Panc1 (cell line): ENCODE results near the gene KRT85. TPM values are rescaled to one million over a fixed set of nuclear protein-coding genes. Genes with fewer than 3 reads are reported as not detected.

ENCODE experiments used
- ATAC-seq: fragments of 200-7000 bp; cut with Tn5 transposase; 2 replicates; pipeline ENCODE4 v1.9.1; 2020; ENCODE audit warnings: mild to moderate bottlenecking, moderate library complexity
- BruUV-seq: library from RNA; stranded (reverse); fragments of 400-500 nt; replicated peaks from 2 replicates; lab custom pipeline; 2021; lab: Mats Ljungman, UMichigan
- CTCF ChIA-PET: fragments of 300-600 bp; sonication (Branson Sonifier 250); formaldehyde crosslinking; loops from one replicate; lab custom pipeline; 2022; ENCODE audit warnings: antibody characterized with exemption; lab: Charles Lee
- POLR2A ChIA-PET: fragments of 300-600 bp; sonication (Branson Sonifier 250); formaldehyde crosslinking; loops from one replicate; lab custom pipeline; 2022; ENCODE audit warnings: antibody characterized with exemption; lab: Charles Lee
- DNase-seq: peaks from one replicate; pipeline ENCODE4 v3.0.0-alpha.2; 2010; ENCODE audit warnings: low read depth, low spot score
- H3K27ac ChIP-seq: 2 replicates; pipeline ENCODE4 v1.5.1; 2011; ENCODE audit warnings: mild to moderate bottlenecking, low read length, inconsistent platforms
- H3K27me3 ChIP-seq: fragments of 200-500 bp; sonication (Bioruptor generic); 2 replicates; pipeline ENCODE4 v1.6.0; 2014; ENCODE audit warnings: low read length, inconsistent platforms; ENCODE audit not compliant: control insufficient read depth, insufficient read depth
- H3K36me3 ChIP-seq: fragments of 200-500 bp; sonication (Bioruptor generic); 2 replicates; pipeline ENCODE4 v1.5.1; 2014; ENCODE audit warnings: inconsistent platforms, mild to moderate bottlenecking, low read length, moderate library complexity; ENCODE audit not compliant: control insufficient read depth, insufficient read depth
- H3K4me1 ChIP-seq: 2 replicates; pipeline ENCODE4 v1.5.1; 2011; ENCODE audit warnings: inconsistent platforms, mild to moderate bottlenecking, low read length, moderate library complexity; ENCODE audit not compliant: control insufficient read depth, insufficient read depth
- H3K4me3 ChIP-seq, 2 experiments: 2 replicates each; pipeline ENCODE4 v1.5.1; 2011 to 2012; ENCODE audit warnings: low read depth in 2 of 2, low read length in 2 of 2, mild to moderate bottlenecking in 2 of 2, inconsistent platforms in 1 of 2, moderate library complexity in 1 of 2
- H3K9me3 ChIP-seq: fragments of 200-500 bp; sonication (Bioruptor generic); 2 replicates; pipeline ENCODE4 v1.5.1; 2014; ENCODE audit warnings: low read depth, mild to moderate bottlenecking, inconsistent platforms, low read length, moderate library complexity; ENCODE audit not compliant: control insufficient read depth, insufficient read depth
- POLR2AphosphoS5 ChIP-seq: IDR thresholded peaks from 2 replicates; pipeline ENCODE4 v1.6.1; 2012; ENCODE audit warnings: mild to moderate bottlenecking, low read depth, low read length, moderate library complexity
- TCF7L2 ChIP-seq: IDR thresholded peaks from 2 replicates; pipeline ENCODE4 v1.6.1; 2011; ENCODE audit warnings: mild to moderate bottlenecking, low read depth, low read length, inconsistent platforms
- in situ Hi-C: cut with HindIII; loops from 2 replicates; pipeline ENCODE4 v1.10.0; 2016; ENCODE audit warnings: low sequenced_read_pairs, low pct_unique_long_range_greater_than_20kb
- intact Hi-C: fragments of 100-400 bp; cut with micrococcal nuclease; formaldehyde crosslinking; loops from one replicate; pipeline ENCODE4 v1.10.0; 2022; ENCODE audit not compliant: unreplicated experiment
- total RNA-seq: library from RNA; stranded (reverse); gene quantifications from one replicate; pipeline ENCODE4 v1.2.1, GENCODE V29; 2021; ENCODE audit not compliant: unreplicated experiment
- TF ChIP-seq, protein P1 (sequence below): fragments of 450-650 bp; IDR thresholded peaks from 2 replicates; pipeline ENCODE4 v1.5.1; 2017; ENCODE audit warnings: mild to moderate bottlenecking
- TF ChIP-seq, protein P2 (sequence below), 2 experiments: IDR thresholded peaks; 2 replicates each; pipeline ENCODE4 v1.6.1; 2011 to 2012; ENCODE audit warnings: low read depth in 2 of 2, control low read depth in 1 of 2, low read length in 1 of 2, mild to moderate bottlenecking in 1 of 2, moderate library complexity in 1 of 2; ENCODE audit not compliant: insufficient read depth in 1 of 2

KRT85 gene
- total RNA-seq, 1 experiment from 2014 or later, result not detected

DNA sequence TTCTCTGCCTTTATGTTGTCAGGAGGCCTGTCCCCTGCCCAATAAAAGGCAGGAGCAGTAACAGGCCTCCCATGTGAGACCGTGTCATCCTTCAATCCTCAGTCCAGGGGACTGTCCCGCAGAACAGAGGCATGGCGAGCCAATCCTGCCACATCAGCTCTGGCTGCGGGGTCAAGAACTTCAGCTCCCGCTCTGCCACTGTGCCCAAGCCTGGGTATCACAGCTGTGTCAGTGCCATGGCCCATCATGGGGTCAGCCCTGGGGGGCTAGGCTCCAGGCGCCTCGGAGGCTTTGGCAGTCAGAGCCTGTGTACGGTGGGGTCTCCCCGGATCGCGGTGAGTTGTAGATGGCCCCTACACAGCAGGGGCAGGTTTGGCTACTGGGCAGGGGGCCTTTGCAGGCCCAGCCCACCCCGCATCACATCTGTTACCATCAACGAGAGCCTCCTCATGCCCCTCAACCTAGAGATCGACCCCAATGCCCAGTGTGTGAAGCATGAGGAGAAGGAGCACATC is 26.2 kb downstream of the KRT85 start:
- POLR2A ChIA-PET, result interaction anchor here (0.5 kb wide), 1 partner anchor 192 kb away, joined by 4 read pairs; no protein-coding TSS in a partner anchor
- CTCF ChIA-PET, result interaction anchor here (0.8 kb wide), 1 partner anchor 184 kb away, joined by 4 read pairs; no protein-coding TSS in a partner anchor
- H3K27me3 ChIP-seq, result no peaks in the 10 kb centered on the region

DNA sequence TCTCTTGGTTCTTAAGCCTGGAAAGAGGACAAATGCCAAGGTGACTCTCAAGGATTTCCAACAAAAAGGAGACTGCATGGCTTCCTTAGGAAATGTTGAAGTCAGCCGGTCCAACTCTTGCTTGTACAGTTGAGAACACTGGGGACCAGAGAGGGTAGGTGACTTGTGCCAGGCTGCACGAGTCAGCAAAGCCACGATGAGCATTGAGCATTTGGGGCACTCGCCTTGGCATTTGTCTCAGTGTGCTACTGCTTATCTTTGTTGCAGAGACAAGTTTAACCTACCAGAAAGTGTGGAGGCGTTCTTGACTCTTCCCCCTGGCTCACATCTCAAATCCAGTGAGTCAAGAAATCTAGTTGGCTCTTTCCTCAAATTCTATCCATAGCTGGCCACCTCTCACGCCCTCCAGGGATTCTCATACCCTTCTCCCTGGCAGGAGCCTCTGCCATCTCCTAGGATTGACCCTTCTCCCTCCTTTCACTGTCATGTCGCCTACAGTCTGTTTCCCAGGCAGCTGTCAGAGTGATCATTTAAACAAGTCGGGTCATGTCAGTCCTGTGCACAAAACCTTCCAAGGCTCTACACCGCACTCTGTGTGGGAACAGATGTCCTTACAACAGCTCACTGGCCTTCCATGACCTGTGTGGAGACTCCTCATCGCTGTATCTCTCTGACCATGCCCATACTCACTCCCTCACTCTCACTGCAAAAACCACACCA is 28.9 kb downstream of the KRT85 start:
- no peak for DNase-seq
- intact Hi-C loops, result no loop called here
- ChIA-PET CTCF (no interaction called here), POLR2A (no interaction called here)
- no peak for ATAC-seq
- Histone ChIP-seq H3K9me3 (peaks cover under 1% of the 10 kb centered on the region; the same call in 1 of the 2 replicates), H3K36me3 (no peaks in the 10 kb centered on the region), H3K27me3 (no peaks in the 10 kb centered on the region), H3K27ac (no peak overlapping the region), H3K4me1 (no peaks in the 10 kb centered on the region), H3K4me3 (no peak overlapping the region)
- in situ Hi-C loops, result no loop called here
- TF ChIP-seq, protein P1, sequence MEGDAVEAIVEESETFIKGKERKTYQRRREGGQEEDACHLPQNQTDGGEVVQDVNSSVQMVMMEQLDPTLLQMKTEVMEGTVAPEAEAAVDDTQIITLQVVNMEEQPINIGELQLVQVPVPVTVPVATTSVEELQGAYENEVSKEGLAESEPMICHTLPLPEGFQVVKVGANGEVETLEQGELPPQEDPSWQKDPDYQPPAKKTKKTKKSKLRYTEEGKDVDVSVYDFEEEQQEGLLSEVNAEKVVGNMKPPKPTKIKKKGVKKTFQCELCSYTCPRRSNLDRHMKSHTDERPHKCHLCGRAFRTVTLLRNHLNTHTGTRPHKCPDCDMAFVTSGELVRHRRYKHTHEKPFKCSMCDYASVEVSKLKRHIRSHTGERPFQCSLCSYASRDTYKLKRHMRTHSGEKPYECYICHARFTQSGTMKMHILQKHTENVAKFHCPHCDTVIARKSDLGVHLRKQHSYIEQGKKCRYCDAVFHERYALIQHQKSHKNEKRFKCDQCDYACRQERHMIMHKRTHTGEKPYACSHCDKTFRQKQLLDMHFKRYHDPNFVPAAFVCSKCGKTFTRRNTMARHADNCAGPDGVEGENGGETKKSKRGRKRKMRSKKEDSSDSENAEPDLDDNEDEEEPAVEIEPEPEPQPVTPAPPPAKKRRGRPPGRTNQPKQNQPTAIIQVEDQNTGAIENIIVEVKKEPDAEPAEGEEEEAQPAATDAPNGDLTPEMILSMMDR, result no peak
- TF ChIP-seq POLR2AphosphoS5 (no peak), TCF7L2 (no peak)
- TF ChIP-seq, protein P2, sequence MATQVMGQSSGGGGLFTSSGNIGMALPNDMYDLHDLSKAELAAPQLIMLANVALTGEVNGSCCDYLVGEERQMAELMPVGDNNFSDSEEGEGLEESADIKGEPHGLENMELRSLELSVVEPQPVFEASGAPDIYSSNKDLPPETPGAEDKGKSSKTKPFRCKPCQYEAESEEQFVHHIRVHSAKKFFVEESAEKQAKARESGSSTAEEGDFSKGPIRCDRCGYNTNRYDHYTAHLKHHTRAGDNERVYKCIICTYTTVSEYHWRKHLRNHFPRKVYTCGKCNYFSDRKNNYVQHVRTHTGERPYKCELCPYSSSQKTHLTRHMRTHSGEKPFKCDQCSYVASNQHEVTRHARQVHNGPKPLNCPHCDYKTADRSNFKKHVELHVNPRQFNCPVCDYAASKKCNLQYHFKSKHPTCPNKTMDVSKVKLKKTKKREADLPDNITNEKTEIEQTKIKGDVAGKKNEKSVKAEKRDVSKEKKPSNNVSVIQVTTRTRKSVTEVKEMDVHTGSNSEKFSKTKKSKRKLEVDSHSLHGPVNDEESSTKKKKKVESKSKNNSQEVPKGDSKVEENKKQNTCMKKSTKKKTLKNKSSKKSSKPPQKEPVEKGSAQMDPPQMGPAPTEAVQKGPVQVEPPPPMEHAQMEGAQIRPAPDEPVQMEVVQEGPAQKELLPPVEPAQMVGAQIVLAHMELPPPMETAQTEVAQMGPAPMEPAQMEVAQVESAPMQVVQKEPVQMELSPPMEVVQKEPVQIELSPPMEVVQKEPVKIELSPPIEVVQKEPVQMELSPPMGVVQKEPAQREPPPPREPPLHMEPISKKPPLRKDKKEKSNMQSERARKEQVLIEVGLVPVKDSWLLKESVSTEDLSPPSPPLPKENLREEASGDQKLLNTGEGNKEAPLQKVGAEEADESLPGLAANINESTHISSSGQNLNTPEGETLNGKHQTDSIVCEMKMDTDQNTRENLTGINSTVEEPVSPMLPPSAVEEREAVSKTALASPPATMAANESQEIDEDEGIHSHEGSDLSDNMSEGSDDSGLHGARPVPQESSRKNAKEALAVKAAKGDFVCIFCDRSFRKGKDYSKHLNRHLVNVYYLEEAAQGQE (IDR thresholded peaks at IDR 0.05; ENCODE audit: insufficient read depth in 1 of 2, low read depth in 2 of 2, low read length in 1 of 2), result no peak
- no TSS peak for BruUV-seq

More for the DNA sequence above, 26.2 kb downstream of the KRT85 start:
- intact Hi-C loops (no loop called here), in situ Hi-C loops (no loop called here)
- Histone ChIP-seq H3K4me3 (no peak overlapping the region), H3K4me1 (peaks cover 8% of the 10 kb centered on the region), H3K9me3 (peaks cover 3% of the 10 kb centered on the region; the same call in 1 of the 2 replicates), H3K36me3 (no peaks in the 10 kb centered on the region), H3K27ac (no peak overlapping the region)
- ATAC-seq (no peak), DNase-seq (no peak)
- TF ChIP-seq, protein P2 (IDR thresholded peaks at IDR 0.05; ENCODE audit: insufficient read depth in 1 of 2, low read depth in 2 of 2, low read length in 1 of 2), result no peak
- no peak for TF ChIP-seq POLR2AphosphoS5
- no TSS peak for BruUV-seq
